Neural crest cell (in vitro differentiated cells): ENCODE measurements around the gene PFN4. TPM values are rescaled to one million over a fixed set of nuclear protein-coding genes. Genes with fewer than 3 reads are reported as not detected.
"Not testable (repeated sequence)": the region's sequence is repeated elsewhere in the genome, so short reads cannot be mapped to it uniquely, and the experiment has no call there.

Experiments used
- DNase-seq: peaks from one replicate; pipeline ENCODE4 v3.0.0; 2021; ENCODE audit warnings: low read depth, mixed read lengths, low spot score
- H3K27ac Mint-ChIP-seq: one replicate; pipeline ENCODE4 v1.8.0; 2021; ENCODE audit warnings: mild to moderate bottlenecking, mixed read lengths; ENCODE audit not compliant: unreplicated experiment
- H3K27me3 Mint-ChIP-seq: 2 replicates; pipeline ENCODE4 v1.8.0; 2021; ENCODE audit warnings: low read depth, mild to moderate bottlenecking, mixed read lengths
- H3K36me3 Mint-ChIP-seq: 2 replicates; pipeline ENCODE4 v1.8.0; 2021; ENCODE audit warnings: low read depth, mild to moderate bottlenecking, mixed read lengths
- H3K4me1 Mint-ChIP-seq: 2 replicates; pipeline ENCODE4 v1.8.0; 2021; ENCODE audit warnings: mixed read lengths
- H3K4me3 Mint-ChIP-seq: one replicate; pipeline ENCODE4 v1.8.0; 2021; ENCODE audit warnings: mild to moderate bottlenecking, mixed read lengths
- H3K9me3 Mint-ChIP-seq: 2 replicates; pipeline ENCODE4 v1.8.0; 2021; ENCODE audit warnings: mixed read lengths
- total RNA-seq: library from RNA; stranded (reverse); gene quantifications from 2 replicates; pipeline ENCODE4 v1.2.1, GENCODE V29; 2021
- TF ChIP-seq, protein P1 (sequence below): fragments of 200-600 bp; sonication (generic); conservative IDR thresholded peaks from 2 replicates; pipeline ENCODE4 v1.5.0; 2021; ENCODE audit warnings: antibody characterized with exemption, mild to moderate bottlenecking

Gene PFN4
- total RNA-seq, 1 donor from 2014 or later: 1.3 TPM

DNA sequence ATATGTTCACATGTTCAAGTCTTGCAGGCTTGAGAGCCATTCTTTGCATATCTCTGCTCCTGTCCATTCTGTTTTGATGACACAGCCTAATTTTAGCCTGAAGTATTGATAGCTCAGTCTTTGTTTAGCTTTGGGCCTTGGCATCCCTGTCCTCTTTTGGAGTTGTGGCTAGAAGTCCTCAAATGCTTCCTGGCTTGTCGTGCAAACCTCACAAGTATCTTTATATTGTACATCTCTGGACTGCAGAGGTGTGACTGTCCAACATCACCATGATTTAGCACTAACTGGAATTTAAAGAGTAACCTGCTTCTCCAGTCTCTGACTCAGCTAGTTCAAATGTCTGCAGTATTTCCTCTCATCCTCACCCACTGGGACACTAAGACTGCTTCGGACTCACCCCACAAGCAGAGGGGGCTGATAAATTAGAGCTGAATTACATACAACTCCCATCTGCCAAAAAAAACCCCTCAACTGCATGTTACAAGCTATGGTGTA, 11.7 kb downstream of the PFN4 start:
- Mint-ChIP-seq H3K4me1 (no peaks in the 10 kb centered on the region), H3K9me3 (peaks cover 20% of the 10 kb centered on the region), H3K4me3 (no peak overlapping the region)

DNA sequence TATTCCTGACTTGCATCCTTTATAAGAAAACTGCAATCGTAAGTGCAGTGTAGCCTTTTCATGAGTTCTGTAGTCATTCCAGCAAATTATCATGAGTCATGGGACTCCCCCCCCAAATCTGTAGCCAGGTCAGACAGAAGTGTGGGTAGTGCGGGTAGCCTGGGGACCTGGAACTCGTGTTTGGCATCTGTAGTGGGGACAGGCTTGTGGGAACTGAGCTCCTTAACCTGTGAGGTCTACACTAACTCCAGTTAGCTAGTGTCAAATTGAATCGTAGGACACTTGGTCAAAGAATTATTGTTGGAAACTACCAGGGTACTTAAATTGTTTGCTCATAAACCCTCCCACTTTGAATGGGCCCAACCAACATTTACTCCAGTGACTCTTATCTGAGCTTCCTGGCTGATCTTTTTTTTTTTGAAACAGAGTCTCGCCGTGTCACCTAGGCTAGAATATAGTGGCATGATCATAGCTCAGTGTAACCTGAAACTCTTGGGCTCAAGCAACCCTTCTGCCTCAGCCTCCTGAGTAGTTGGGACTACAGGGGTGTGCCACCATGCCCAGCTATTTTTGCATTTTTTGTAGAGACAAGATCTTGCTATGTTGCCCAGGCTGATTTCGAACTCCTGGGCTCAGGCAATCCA, 12.4 kb downstream of the PFN4 start:
- H3K36me3 Mint-ChIP-seq: peaks cover 23% of the 10 kb centered on the region
- DNase-seq: no peak
- TF ChIP-seq, protein P1, sequence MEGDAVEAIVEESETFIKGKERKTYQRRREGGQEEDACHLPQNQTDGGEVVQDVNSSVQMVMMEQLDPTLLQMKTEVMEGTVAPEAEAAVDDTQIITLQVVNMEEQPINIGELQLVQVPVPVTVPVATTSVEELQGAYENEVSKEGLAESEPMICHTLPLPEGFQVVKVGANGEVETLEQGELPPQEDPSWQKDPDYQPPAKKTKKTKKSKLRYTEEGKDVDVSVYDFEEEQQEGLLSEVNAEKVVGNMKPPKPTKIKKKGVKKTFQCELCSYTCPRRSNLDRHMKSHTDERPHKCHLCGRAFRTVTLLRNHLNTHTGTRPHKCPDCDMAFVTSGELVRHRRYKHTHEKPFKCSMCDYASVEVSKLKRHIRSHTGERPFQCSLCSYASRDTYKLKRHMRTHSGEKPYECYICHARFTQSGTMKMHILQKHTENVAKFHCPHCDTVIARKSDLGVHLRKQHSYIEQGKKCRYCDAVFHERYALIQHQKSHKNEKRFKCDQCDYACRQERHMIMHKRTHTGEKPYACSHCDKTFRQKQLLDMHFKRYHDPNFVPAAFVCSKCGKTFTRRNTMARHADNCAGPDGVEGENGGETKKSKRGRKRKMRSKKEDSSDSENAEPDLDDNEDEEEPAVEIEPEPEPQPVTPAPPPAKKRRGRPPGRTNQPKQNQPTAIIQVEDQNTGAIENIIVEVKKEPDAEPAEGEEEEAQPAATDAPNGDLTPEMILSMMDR: no peak
- H3K27me3 Mint-ChIP-seq: no peaks in the 10 kb centered on the region
- H3K9me3 Mint-ChIP-seq: peaks cover 23% of the 10 kb centered on the region
- H3K27ac Mint-ChIP-seq: no peak overlapping the region
- no peak overlapping the region for H3K4me3 Mint-ChIP-seq
- no peaks in the 10 kb centered on the region for H3K4me1 Mint-ChIP-seq

More for the DNA sequence above, 11.7 kb downstream of the PFN4 start:
- H3K36me3 Mint-ChIP-seq: peaks cover 21% of the 10 kb centered on the region
- TF ChIP-seq, protein P1: no peak
- H3K27ac Mint-ChIP-seq: no peak overlapping the region
- H3K27me3 Mint-ChIP-seq: no peaks in the 10 kb centered on the region
- no peak for DNase-seq

DNA sequence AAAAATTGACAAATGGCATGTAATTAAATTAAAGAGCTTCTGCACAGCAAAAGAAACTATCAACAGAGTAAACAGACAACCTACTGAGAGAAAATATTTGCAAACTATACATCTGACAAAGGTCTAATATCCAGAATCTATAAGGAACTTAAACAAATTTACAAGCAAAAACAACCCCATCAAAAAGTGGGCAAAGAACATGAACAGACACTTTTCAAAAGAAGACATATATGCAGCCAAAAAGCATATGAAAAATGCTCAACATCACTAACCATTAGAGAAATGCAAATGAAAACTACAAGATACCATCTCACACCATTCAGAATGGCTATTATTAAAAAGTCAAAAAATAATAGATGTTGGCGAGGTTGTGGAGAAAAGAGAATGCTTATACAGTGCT, 13.7 kb downstream of the PFN4 start:
- H3K36me3 Mint-ChIP-seq: peaks cover 27% of the 10 kb centered on the region
- DNase-seq, H3K4me1 Mint-ChIP-seq, H3K27ac Mint-ChIP-seq, H3K27me3 Mint-ChIP-seq, H3K4me3 Mint-ChIP-seq: not testable (repeated sequence)
- peaks cover 27% of the 10 kb centered on the region for H3K9me3 Mint-ChIP-seq

DNA sequence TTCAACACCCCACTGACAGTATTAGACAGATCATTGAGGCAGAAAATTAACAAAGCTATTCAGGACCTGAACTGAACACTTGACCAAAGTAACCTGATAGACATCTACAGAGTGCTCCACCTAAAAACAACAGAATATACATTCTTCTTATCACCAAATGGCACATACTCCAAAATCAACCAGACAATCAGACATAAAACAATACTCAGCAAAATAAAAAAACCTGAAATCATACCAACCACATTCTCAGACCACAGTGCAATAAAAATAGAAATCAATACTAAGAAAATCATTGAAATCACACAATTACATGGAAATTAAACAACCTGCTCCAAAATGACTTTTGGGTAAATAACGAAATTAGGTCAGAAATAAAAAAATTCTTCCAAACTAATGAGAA, 15.8 kb downstream of the PFN4 start:
- Mint-ChIP-seq H3K9me3 (peaks cover 27% of the 10 kb centered on the region), H3K27me3 (no peaks in the 10 kb centered on the region), H3K4me3 (no peak overlapping the region), H3K27ac (no peak overlapping the region), H3K4me1 (no peaks in the 10 kb centered on the region), H3K36me3 (peaks cover 36% of the 10 kb centered on the region)
- TF ChIP-seq, protein P1: no peak
- DNase-seq: no peak

DNA sequence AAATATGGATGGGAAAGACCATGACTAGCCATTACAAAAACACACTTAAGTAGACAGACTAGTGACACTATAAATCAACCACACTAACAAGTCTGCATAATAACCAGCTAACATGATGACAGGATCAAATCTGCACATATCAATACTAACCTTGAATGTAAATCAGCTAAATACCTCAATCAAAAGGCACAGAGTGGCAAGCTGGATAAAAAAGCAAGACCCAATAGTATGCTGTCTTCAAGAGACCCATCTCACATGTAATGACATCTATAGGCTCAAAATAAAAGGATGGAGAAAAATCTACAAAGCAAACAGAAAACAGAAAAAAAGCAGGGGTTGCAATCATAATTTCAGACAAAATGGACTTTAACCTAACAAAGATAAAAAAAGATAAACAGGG, 16.3 kb downstream of the PFN4 start:
- Mint-ChIP-seq H3K9me3 (peaks cover 27% of the 10 kb centered on the region), H3K4me1 (no peaks in the 10 kb centered on the region), H3K27ac (no peak overlapping the region), H3K36me3 (peaks cover 39% of the 10 kb centered on the region), H3K4me3 (no peak overlapping the region), H3K27me3 (no peaks in the 10 kb centered on the region)
- DNase-seq: no peak
- TF ChIP-seq, protein P1: no peak

DNA sequence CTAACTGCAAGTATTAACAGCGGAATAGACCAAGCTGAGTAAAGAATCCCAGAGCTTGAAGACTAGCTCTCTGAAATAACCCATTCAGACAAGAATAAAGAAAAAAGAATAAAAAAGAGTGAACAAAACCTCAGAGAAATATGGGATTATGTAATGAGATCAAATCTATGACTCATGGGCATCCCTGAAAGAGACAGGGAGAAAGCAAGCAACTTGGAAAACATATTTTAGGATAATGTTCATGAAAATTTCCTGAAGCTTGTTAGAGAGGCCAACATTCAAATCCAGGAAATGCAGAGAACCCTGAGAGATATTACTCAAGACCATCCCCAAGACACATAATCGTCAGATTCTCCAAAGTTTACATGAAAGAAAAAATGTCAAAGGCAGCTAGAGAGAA, 17.3 kb downstream of the PFN4 start:
- TF ChIP-seq, protein P1: no peak
- no peak overlapping the region for H3K4me3 Mint-ChIP-seq
- peaks cover 40% of the 10 kb centered on the region for H3K36me3 Mint-ChIP-seq
- no peaks in the 10 kb centered on the region for H3K4me1 Mint-ChIP-seq
- no peak overlapping the region for H3K27ac Mint-ChIP-seq
- peaks cover 27% of the 10 kb centered on the region for H3K9me3 Mint-ChIP-seq
- H3K27me3 Mint-ChIP-seq: no peaks in the 10 kb centered on the region
- DNase-seq: no peak
